Measurements from ENCODE around the gene CDH23.

CDH23 gene

GRCh38 chr10:71501402-71501801 is 104.7 kb downstream of the CDH23 start:
- H3K27ac ChIP-seq (ENCODE audit: low read depth, low read length): no peak overlapping the region
- H3K36me3 ChIP-seq (ENCODE audit: insufficient read depth, low read length): no peaks in the 10 kb centered on the region
- H3K9me3 ChIP-seq (ENCODE audit: low read length): no peaks in the 10 kb centered on the region
- H3K27me3 ChIP-seq (ENCODE audit: control insufficient read depth in 1 of 2, insufficient read depth in 2 of 2, low read length in 2 of 2): no peaks in the 10 kb centered on the region
- H3K4me3 ChIP-seq (ENCODE audit: low read depth in 1 of 2, low read length in 2 of 2): no peak overlapping the region
- no peak overlapping the region for H3K9ac ChIP-seq (ENCODE audit: low read length)
- no peaks in the 10 kb centered on the region for H3K4me1 ChIP-seq (ENCODE audit: insufficient read depth, low read length)

- no peaks in the 10 kb centered on the region for H3K27me3 ChIP-seq (ENCODE audit: control insufficient read depth in 1 of 2, insufficient read depth in 2 of 2, low read length in 2 of 2)
- no peaks in the 10 kb centered on the region for H3K9me3 ChIP-seq (ENCODE audit: low read length)
- no peak overlapping the region for H3K9ac ChIP-seq (ENCODE audit: low read length)
- no peak overlapping the region for H3K4me3 ChIP-seq (ENCODE audit: low read depth in 1 of 2, low read length in 2 of 2)
- no peak overlapping the region for H3K27ac ChIP-seq (ENCODE audit: low read depth, low read length)
- no peaks in the 10 kb centered on the region for H3K36me3 ChIP-seq (ENCODE audit: insufficient read depth, low read length)
- no peaks in the 10 kb centered on the region for H3K4me1 ChIP-seq (ENCODE audit: insufficient read depth, low read length)
These were observed 105.5 kb downstream of the CDH23 start for GRCh38 chr10:71502190-71502589.

- Histone ChIP-seq H3K9me3 (ENCODE audit: low read length) (no peaks in the 10 kb centered on the region), H3K4me1 (ENCODE audit: insufficient read depth, low read length) (no peaks in the 10 kb centered on the region), H3K9ac (ENCODE audit: low read length) (no peak overlapping the region)
These were observed 106.1 kb downstream of the CDH23 start for GRCh38 chr10:71502851-71503250.

GRCh38 chr10:71504168-71504567 is 107.4 kb downstream of the CDH23 start:
- Histone ChIP-seq H3K36me3 (ENCODE audit: insufficient read depth, low read length) (no peaks in the 10 kb centered on the region), H3K9me3 (ENCODE audit: low read length) (no peaks in the 10 kb centered on the region), H3K27me3 (ENCODE audit: control insufficient read depth in 1 of 2, insufficient read depth in 2 of 2, low read length in 2 of 2) (no peaks in the 10 kb centered on the region), H3K9ac (ENCODE audit: low read length) (no peak overlapping the region), H3K27ac (ENCODE audit: low read depth, low read length) (no peak overlapping the region), H3K4me3 (ENCODE audit: low read depth in 1 of 2, low read length in 2 of 2) (no peak overlapping the region), H3K4me1 (ENCODE audit: insufficient read depth, low read length) (no peaks in the 10 kb centered on the region)

More at GRCh38 chr10:71502851-71503250, 106.1 kb downstream of the CDH23 start:
- no peaks in the 10 kb centered on the region for H3K27me3 ChIP-seq (ENCODE audit: control insufficient read depth in 1 of 2, insufficient read depth in 2 of 2, low read length in 2 of 2)
- H3K36me3 ChIP-seq (ENCODE audit: insufficient read depth, low read length): no peaks in the 10 kb centered on the region
- H3K4me3 ChIP-seq (ENCODE audit: low read depth in 1 of 2, low read length in 2 of 2): no peak overlapping the region
- no peak overlapping the region for H3K27ac ChIP-seq (ENCODE audit: low read depth, low read length)

GRCh38 chr10:71504570-71504969 is 107.8 kb downstream of the CDH23 start:
- H3K27ac ChIP-seq (ENCODE audit: low read depth, low read length): no peak overlapping the region
- H3K4me1 ChIP-seq (ENCODE audit: insufficient read depth, low read length): no peaks in the 10 kb centered on the region
- no peaks in the 10 kb centered on the region for H3K27me3 ChIP-seq (ENCODE audit: control insufficient read depth in 1 of 2, insufficient read depth in 2 of 2, low read length in 2 of 2)
- no peaks in the 10 kb centered on the region for H3K36me3 ChIP-seq (ENCODE audit: insufficient read depth, low read length)
- H3K9ac ChIP-seq (ENCODE audit: low read length): no peak overlapping the region
- H3K4me3 ChIP-seq (ENCODE audit: low read depth in 1 of 2, low read length in 2 of 2): no peak overlapping the region
- H3K9me3 ChIP-seq (ENCODE audit: low read length): no peaks in the 10 kb centered on the region

- Histone ChIP-seq H3K4me1 (ENCODE audit: insufficient read depth, low read length) (no peaks in the 10 kb centered on the region), H3K36me3 (ENCODE audit: insufficient read depth, low read length) (no peaks in the 10 kb centered on the region), H3K27ac (ENCODE audit: low read depth, low read length) (no peak overlapping the region), H3K4me3 (ENCODE audit: low read depth in 1 of 2, low read length in 2 of 2) (no peak overlapping the region), H3K9ac (ENCODE audit: low read length) (no peak overlapping the region), H3K27me3 (ENCODE audit: control insufficient read depth in 1 of 2, insufficient read depth in 2 of 2, low read length in 2 of 2) (no peaks in the 10 kb centered on the region), H3K9me3 (ENCODE audit: low read length) (no peaks in the 10 kb centered on the region)
These were observed 109.1 kb downstream of the CDH23 start for GRCh38 chr10:71505862-71506261.

- Histone ChIP-seq H3K4me3 (ENCODE audit: low read depth in 1 of 2, low read length in 2 of 2) (no peak overlapping the region), H3K9ac (ENCODE audit: low read length) (no peak overlapping the region), H3K27me3 (ENCODE audit: control insufficient read depth in 1 of 2, insufficient read depth in 2 of 2, low read length in 2 of 2) (no peaks in the 10 kb centered on the region), H3K4me1 (ENCODE audit: insufficient read depth, low read length) (no peaks in the 10 kb centered on the region), H3K36me3 (ENCODE audit: insufficient read depth, low read length) (no peaks in the 10 kb centered on the region), H3K9me3 (ENCODE audit: low read length) (no peaks in the 10 kb centered on the region), H3K27ac (ENCODE audit: low read depth, low read length) (no peak overlapping the region)
These were observed 112.7 kb downstream of the CDH23 start for GRCh38 chr10:71509444-71509843.

GRCh38 chr10:71511206-71511605 is 114.5 kb downstream of the CDH23 start:
- Histone ChIP-seq H3K9ac (ENCODE audit: low read length) (no peak overlapping the region), H3K4me1 (ENCODE audit: insufficient read depth, low read length) (no peaks in the 10 kb centered on the region), H3K27me3 (ENCODE audit: control insufficient read depth in 1 of 2, insufficient read depth in 2 of 2, low read length in 2 of 2) (no peaks in the 10 kb centered on the region), H3K36me3 (ENCODE audit: insufficient read depth, low read length) (no peaks in the 10 kb centered on the region), H3K27ac (ENCODE audit: low read depth, low read length) (no peak overlapping the region), H3K9me3 (ENCODE audit: low read length) (no peaks in the 10 kb centered on the region), H3K4me3 (ENCODE audit: low read depth in 1 of 2, low read length in 2 of 2) (no peak overlapping the region)

- Histone ChIP-seq H3K9ac (ENCODE audit: low read length) (no peak overlapping the region), H3K4me3 (ENCODE audit: low read depth in 1 of 2, low read length in 2 of 2) (no peak overlapping the region), H3K9me3 (ENCODE audit: low read length) (no peaks in the 10 kb centered on the region), H3K27ac (ENCODE audit: low read depth, low read length) (no peak overlapping the region), H3K27me3 (ENCODE audit: control insufficient read depth in 1 of 2, insufficient read depth in 2 of 2, low read length in 2 of 2) (no peaks in the 10 kb centered on the region), H3K4me1 (ENCODE audit: insufficient read depth, low read length) (no peaks in the 10 kb centered on the region), H3K36me3 (ENCODE audit: insufficient read depth, low read length) (no peaks in the 10 kb centered on the region)
These were observed 115.6 kb downstream of the CDH23 start for GRCh38 chr10:71512312-71512711.

- Histone ChIP-seq H3K27ac (ENCODE audit: low read depth, low read length) (no peak overlapping the region), H3K27me3 (ENCODE audit: control insufficient read depth in 1 of 2, insufficient read depth in 2 of 2, low read length in 2 of 2) (no peaks in the 10 kb centered on the region), H3K9ac (ENCODE audit: low read length) (no peak overlapping the region), H3K4me1 (ENCODE audit: insufficient read depth, low read length) (no peaks in the 10 kb centered on the region), H3K4me3 (ENCODE audit: low read depth in 1 of 2, low read length in 2 of 2) (no peak overlapping the region), H3K9me3 (ENCODE audit: low read length) (no peaks in the 10 kb centered on the region), H3K36me3 (ENCODE audit: insufficient read depth, low read length) (no peaks in the 10 kb centered on the region)
These were observed 116.2 kb downstream of the CDH23 start for GRCh38 chr10:71512761-71513539.

GRCh38 chr10:71513540-71513853 is 116.8 kb downstream of the CDH23 start:
- Histone ChIP-seq H3K36me3 (ENCODE audit: insufficient read depth, low read length) (no peaks in the 10 kb centered on the region), H3K9me3 (ENCODE audit: low read length) (no peaks in the 10 kb centered on the region), H3K9ac (ENCODE audit: low read length) (no peak overlapping the region), H3K27ac (ENCODE audit: low read depth, low read length) (no peak overlapping the region), H3K4me1 (ENCODE audit: insufficient read depth, low read length) (no peaks in the 10 kb centered on the region), H3K4me3 (ENCODE audit: low read depth in 1 of 2, low read length in 2 of 2) (no peak overlapping the region), H3K27me3 (ENCODE audit: control insufficient read depth in 1 of 2, insufficient read depth in 2 of 2, low read length in 2 of 2) (no peaks in the 10 kb centered on the region)

- H3K36me3 ChIP-seq (ENCODE audit: insufficient read depth, low read length): no peaks in the 10 kb centered on the region
- no peaks in the 10 kb centered on the region for H3K4me1 ChIP-seq (ENCODE audit: insufficient read depth, low read length)
- H3K9me3 ChIP-seq (ENCODE audit: low read length): no peaks in the 10 kb centered on the region
- no peaks in the 10 kb centered on the region for H3K27me3 ChIP-seq (ENCODE audit: control insufficient read depth in 1 of 2, insufficient read depth in 2 of 2, low read length in 2 of 2)
- no peak overlapping the region for H3K9ac ChIP-seq (ENCODE audit: low read length)
- H3K4me3 ChIP-seq (ENCODE audit: low read depth in 1 of 2, low read length in 2 of 2): no peak overlapping the region
- H3K27ac ChIP-seq (ENCODE audit: low read depth, low read length): no peak overlapping the region
These were observed 117.2 kb downstream of the CDH23 start for GRCh38 chr10:71513936-71514335.
